Measurements from ENCODE around the gene GAB1. TPM values are rescaled to one million over a fixed set of nuclear protein-coding genes. Genes with fewer than 3 reads are reported as not detected.

Gene GAB1
- total and polyA plus RNA-seq, 2 of the 13 experiments (the other 11 are each of a cell fraction or from before 2014, with no cell fraction given) = 8.7 to 14.7 TPM

- no peak for TF ChIP-seq KIAA2018 (CRISPR knock-in tag; IDR thresholded peaks at IDR 0.05; ENCODE audit: borderline replicate concordance)
- TF ChIP-seq JUNB (CRISPR knock-in tag; IDR thresholded peaks at IDR 0.05; ENCODE audit: borderline replicate concordance) = no peak
- no peak for TF ChIP-seq SNRNP70 (IDR thresholded peaks at IDR 0.05; ENCODE audit: low read depth, low read length)
- TF ChIP-seq SPEN (CRISPR knock-in tag; IDR thresholded peaks at IDR 0.05; ENCODE audit: low read depth) = peak; percentile 4; the same call in 1 of the 2 replicates
- no peak for TF ChIP-seq ZNF782 (CRISPR knock-in tag; IDR thresholded peaks at IDR 0.05; ENCODE audit: borderline replicate concordance)
- TF ChIP-seq ZNF549 (CRISPR knock-in tag; IDR thresholded peaks at IDR 0.05) = no peak
- TF ChIP-seq FOXA1 (IDR thresholded peaks at IDR 0.05) = no peak
- TF ChIP-seq FOXA1 (CRISPR knock-in tag; IDR thresholded peaks at IDR 0.05) = no peak
- TF ChIP-seq FOXC1 (CRISPR knock-in tag; IDR thresholded peaks at IDR 0.05; ENCODE audit: borderline replicate concordance) = peak; percentile 55; the same call in 1 of the 2 replicates
- no peak for TF ChIP-seq SMAD9 (CRISPR knock-in tag; IDR thresholded peaks at IDR 0.05)
- TF ChIP-seq ZNF598 (CRISPR knock-in tag; IDR thresholded peaks at IDR 0.05; ENCODE audit: borderline replicate concordance) = peak; percentile 32; the same call in 1 of the 2 replicates
- peak; percentile 32; the same call in 1 of the 2 replicates for TF ChIP-seq PAXIP1 (CRISPR knock-in tag; conservative IDR thresholded peaks at IDR 0.05)
- TF ChIP-seq ZNF510 (CRISPR knock-in tag; IDR thresholded peaks at IDR 0.05; ENCODE audit: low read depth) = peak; percentile 36; the same call in 1 of the 2 replicates
- peak; percentile 56; the same call in 1 of the 2 replicates for TF ChIP-seq HDAC1 (CRISPR knock-in tag; IDR thresholded peaks at IDR 0.05)
- 0 out of 2 replicates have a peak, but pooled peaks have one; percentile 10 for TF ChIP-seq ZBTB25 (CRISPR knock-in tag; IDR thresholded peaks at IDR 0.05)
- TF ChIP-seq TARDBP (CRISPR knock-in tag; IDR thresholded peaks at IDR 0.05) = no peak; the same call in none of the 2 replicates
Observed at GRCh38 chr4:143335979-143336780, 496 bp upstream of the GAB1 start (continued).
